Dermis microvascular lymphatic vessel endothelial cell (primary cell): ENCODE results near the gene HMGA1. TPM values are rescaled to one million over a fixed set of nuclear protein-coding genes. Genes with fewer than 3 reads are reported as not detected.
"Not testable (repeated sequence)": the region's sequence is repeated elsewhere in the genome, so short reads cannot be mapped to it uniquely, and the experiment has no call there.

ENCODE experiments used
- DNase-seq, 2 donors: peaks; one replicate each; pipeline versions ENCODE4 v3.0.0 to v3.0.0-alpha.2; 2010; ENCODE audit warnings: low read depth in 2 of 2
- total RNA-seq: library from RNA; depleted of rRNA; stranded (reverse); fragments of >200 nt; gene quantifications from 2 replicates; pipeline ENCODE4 v1.2.1, GENCODE V29; 2014

HMGA1 gene
- total RNA-seq, 1 donor from 2014 or later, result 82.8 TPM

- no peak for DNase-seq
Observed at GRCh38 chr6:34259529-34260069, 22.9 kb downstream of the HMGA1 start.

GRCh38 chr6:34260576-34261267 lies 24.0 kb downstream of the HMGA1 start:
- DNase-seq, result no peak

GRCh38 chr6:34263484-34263883 lies 26.8 kb downstream of the HMGA1 start:
- not testable (repeated sequence) for DNase-seq

GRCh38 chr6:34267746-34268145 lies 31.1 kb downstream of the HMGA1 start:
- no peak for DNase-seq

- DNase-seq, result not testable (repeated sequence)
Observed at GRCh38 chr6:34269132-34269531, 32.5 kb downstream of the HMGA1 start.

GRCh38 chr6:34269658-34270341 lies 33.1 kb downstream of the HMGA1 start:
- DNase-seq, result not testable (repeated sequence)

GRCh38 chr6:34272013-34272926 lies 35.6 kb downstream of the HMGA1 start:
- no peak for DNase-seq

- peak; percentile 57 to 94 for DNase-seq
Observed at GRCh38 chr6:34273242-34273805, 36.7 kb downstream of the HMGA1 start.

GRCh38 chr6:34274129-34274528 lies 37.5 kb downstream of the HMGA1 start:
- DNase-seq, result no peak

- peak in 1 of 2 donors; percentile 29 for DNase-seq
Observed at GRCh38 chr6:34275128-34275804, 38.6 kb downstream of the HMGA1 start.

- no peak for DNase-seq
Observed at GRCh38 chr6:34276191-34276590, 39.5 kb downstream of the HMGA1 start.

GRCh38 chr6:34276881-34277762 lies 40.4 kb downstream of the HMGA1 start:
- no peak for DNase-seq

GRCh38 chr6:34277763-34278112 lies 41.1 kb downstream of the HMGA1 start:
- DNase-seq, result no peak

GRCh38 chr6:34278833-34279232 lies 42.2 kb downstream of the HMGA1 start:
- DNase-seq, result no peak

- DNase-seq, result no peak
Observed at GRCh38 chr6:34280216-34280615, 43.5 kb downstream of the HMGA1 start.

GRCh38 chr6:34281702-34282334 lies 45.1 kb downstream of the HMGA1 start:
- DNase-seq, result no peak

GRCh38 chr6:34284563-34285447 lies 48.1 kb downstream of the HMGA1 start:
- no peak for DNase-seq

GRCh38 chr6:34285448-34286164 lies 48.9 kb downstream of the HMGA1 start:
- no peak for DNase-seq
